Transverse colon (tissue), 4 donors: Measurements from ENCODE around the gene ZNF530. TPM values are rescaled to one million over a fixed set of nuclear protein-coding genes. Genes with fewer than 3 reads are reported as not detected.

Experiments
- DNase-seq: peaks from one replicate; pipeline ENCODE4 v3.0.0-alpha.2; 2019
- H3K27ac ChIP-seq, 4 donors: fragments of 200-600 bp; sonication (generic); 2 replicates each; pipeline ENCODE4 v1.5.1; 2016 to 2018; ENCODE audit warnings: inconsistent platforms in 4 of 4
- H3K27me3 ChIP-seq: fragments of 200-600 bp; sonication (generic); 2 replicates; pipeline ENCODE4 v1.5.1; 2017; ENCODE audit warnings: inconsistent platforms
- H3K36me3 ChIP-seq, 4 donors: fragments of 200-600 bp; sonication (generic); 2 replicates each; pipeline ENCODE4 v1.5.1; 2017 to 2019; ENCODE audit warnings: inconsistent platforms in 4 of 4
- H3K4me1 ChIP-seq, 4 donors: fragments of 200-600 bp; sonication (generic); 2 replicates each; pipeline ENCODE4 v1.5.1; 2017 to 2020; ENCODE audit warnings: inconsistent platforms in 4 of 4
- H3K4me3 ChIP-seq, 4 donors: fragments of 200-600 bp; sonication (generic); 1 replicate in 1 of 4; 2 replicates in 3 of 4; pipeline versions ENCODE4 v1.5.1 to v1.6.1; 2017 to 2019; ENCODE audit warnings: inconsistent platforms in 4 of 4
- H3K9me3 ChIP-seq, 2 donors: fragments of 200-600 bp; sonication (generic); 2 replicates each; pipeline ENCODE4 v1.5.1; 2017 to 2019; ENCODE audit warnings: inconsistent platforms in 2 of 2
- CTCF ChIP-seq, 5 experiments: fragments of 200-600 bp in 3 of 5; fragments of 450-650 bp in 2 of 5; sonication (generic) in 3 of 5; IDR thresholded peaks; 1 replicate in 2 of 5; 2 replicates in 3 of 5; pipeline ENCODE4 v1.5.1; 2016 to 2017; ENCODE audit warnings: antibody characterized with exemption in 5 of 5, inconsistent platforms in 3 of 5, mild to moderate bottlenecking in 2 of 5, moderate library complexity in 1 of 5
- EP300 ChIP-seq: sonication (generic); formaldehyde crosslinking; IDR thresholded peaks from one replicate; pipeline ENCODE4 v1.6.1; 2017; ENCODE audit warnings: antibody characterized with exemption, low read depth
- POLR2A ChIP-seq: fragments of 450-650 bp; IDR thresholded peaks from one replicate; pipeline ENCODE4 v1.6.1; 2016; ENCODE audit warnings: antibody characterized with exemption, mild to moderate bottlenecking, moderate library complexity
- POLR2AphosphoS5 ChIP-seq, 3 donors: sonication (generic); formaldehyde crosslinking; IDR thresholded peaks; one replicate each; pipeline ENCODE4 v1.6.1; 2016; ENCODE audit warnings: antibody characterized with exemption in 3 of 3
- WGBS, 2 donors: methylation state at CpG; one replicate each; pipeline ENCODE4 v1.1.5; 2018; ENCODE audit warnings: low coverage in 1 of 2; 5-methylcytosine and 5-hydroxymethylcytosine counted together
- in situ Hi-C, 4 donors: fragments of 200-750 bp; cut with MboI; loops; one replicate each; pipeline versions ENCODE4 v1.15.0 to v1.15.1; 2017; ENCODE audit warnings: low sequenced_read_pairs in 3 of 4, low pct_ligation_motif_present in 1 of 4, low pct_unique_long_range_greater_than_20kb in 1 of 4
- intact Hi-C: fragments of 100-400 bp; cut with DNase I; formaldehyde crosslinking; loops from one replicate; pipeline ENCODE4 v1.15.1; 2023; ENCODE audit warnings: low total_unique reads
- total RNA-seq, 4 donors: library from RNA; depleted of rRNA; stranded (reverse); fragments of >200 nt; gene quantifications; one replicate each; pipeline ENCODE4 v1.1.0, GENCODE V29; 2016

Gene ZNF530
- total RNA-seq, 4 donors from 2014 or later, result 2.4 to 4.4 TPM; not detected in 2

- in situ Hi-C loops (no loop called here), intact Hi-C loops (loop anchor here (1.0 kb wide), 1 partner anchor 24 kb away; no protein-coding TSS in a partner anchor)
- no peaks in the 10 kb centered on the region for H3K4me1 ChIP-seq
- no peak overlapping the region for H3K27ac ChIP-seq
- no peak for DNase-seq
- no peaks in the 10 kb centered on the region for H3K27me3 ChIP-seq
- peaks cover 45 to 54% of the 10 kb centered on the region in 2 donors for H3K9me3 ChIP-seq
- H3K4me3 ChIP-seq, result no peak overlapping the region
- H3K36me3 ChIP-seq, result peaks cover 0 to 42% (median 27%) of the 10 kb centered on the region in 4 donors
- TF ChIP-seq EP300 (no peak), CTCF (IDR thresholded peaks at IDR 0.05) (no peak), POLR2A (no peak), POLR2AphosphoS5 (IDR thresholded peaks at IDR 0.05) (no peak)
Observed at GRCh38 chr19:57643734-57644133, 44.0 kb downstream of the ZNF530 start.

- Histone ChIP-seq H3K27me3 (no peaks in the 10 kb centered on the region), H3K36me3 (no peaks in the 10 kb centered on the region), H3K4me3 (no peak overlapping the region), H3K27ac (no peak overlapping the region), H3K9me3 (peaks cover under 1 to 9% of the 10 kb centered on the region in 2 donors), H3K4me1 (no peaks in the 10 kb centered on the region)
- 48 to 70% methylated on average over 6 of the region's 6 CpGs for WGBS, 2 donors
- in situ Hi-C loops, result no loop called here
- intact Hi-C loops, result no loop called here
- TF ChIP-seq POLR2AphosphoS5 (IDR thresholded peaks at IDR 0.05) (no peak), CTCF (IDR thresholded peaks at IDR 0.05) (no peak), POLR2A (no peak), EP300 (no peak)
- no peak for DNase-seq
Observed at GRCh38 chr19:57648331-57649003, 48.8 kb downstream of the ZNF530 start.

GRCh38 chr19:57651654-57651996 is 51.9 kb downstream of the ZNF530 start:
- H3K4me1 ChIP-seq, result no peaks in the 10 kb centered on the region
- no peaks in the 10 kb centered on the region for H3K36me3 ChIP-seq
- no peak overlapping the region for H3K27ac ChIP-seq
- no peak overlapping the region for H3K4me3 ChIP-seq
- no peaks in the 10 kb centered on the region for H3K9me3 ChIP-seq
- intact Hi-C loops, result no loop called here
- no peaks in the 10 kb centered on the region for H3K27me3 ChIP-seq
- 0 to 63% methylated on average over 1 to 6 of the region's 6 CpGs for WGBS, 2 donors
- DNase-seq, result no peak
- in situ Hi-C loops, result no loop called here
- TF ChIP-seq POLR2AphosphoS5 (IDR thresholded peaks at IDR 0.05), result no peak
- TF ChIP-seq POLR2A, result no peak
- TF ChIP-seq CTCF (IDR thresholded peaks at IDR 0.05), result no peak

- H3K36me3 ChIP-seq, result no peaks in the 10 kb centered on the region
- no peaks in the 10 kb centered on the region for H3K4me1 ChIP-seq
- no peak for DNase-seq
- in situ Hi-C loops (no loop called here), intact Hi-C loops (no loop called here)
- TF ChIP-seq POLR2AphosphoS5 (IDR thresholded peaks at IDR 0.05) (no peak), EP300 (no peak)
- H3K4me3 ChIP-seq, result no peak overlapping the region
- no peaks in the 10 kb centered on the region for H3K9me3 ChIP-seq
- 72% methylated on average over 2 of the region's 2 CpGs; no CpG with 5 or more reads in 1 of the 2 donors for WGBS, 2 donors
- H3K27ac ChIP-seq, result no peak overlapping the region
- no peaks in the 10 kb centered on the region for H3K27me3 ChIP-seq
Observed at GRCh38 chr19:57653689-57654088, 54.0 kb downstream of the ZNF530 start.

GRCh38 chr19:57655443-57655842 is 55.8 kb downstream of the ZNF530 start:
- Histone ChIP-seq H3K36me3 (no peaks in the 10 kb centered on the region), H3K4me3 (no peak overlapping the region), H3K9me3 (no peaks in the 10 kb centered on the region), H3K27ac (no peak overlapping the region), H3K4me1 (no peaks in the 10 kb centered on the region), H3K27me3 (peaks cover 5% of the 10 kb centered on the region)
- WGBS, 2 donors, result 90% methylated on average over 1 of the region's 1 CpG; no CpG with 5 or more reads in 1 of the 2 donors
- in situ Hi-C loops (no loop called here), intact Hi-C loops (no loop called here)
- no peak for TF ChIP-seq POLR2A
- TF ChIP-seq EP300, result no peak
- TF ChIP-seq CTCF (IDR thresholded peaks at IDR 0.05), result no peak
- no peak for TF ChIP-seq POLR2AphosphoS5 (IDR thresholded peaks at IDR 0.05)
- no peak for DNase-seq
